Neural crest cell (in vitro differentiated cells): ENCODE measurements around the gene SEC14L1. TPM values are rescaled to one million over a fixed set of nuclear protein-coding genes. Genes with fewer than 3 reads are reported as not detected.

ENCODE experiments used
- DNase-seq: peaks from one replicate; pipeline ENCODE4 v3.0.0; 2021; ENCODE audit warnings: low read depth, mixed read lengths, low spot score
- H3K27ac Mint-ChIP-seq: one replicate; pipeline ENCODE4 v1.8.0; 2021; ENCODE audit warnings: mild to moderate bottlenecking, mixed read lengths; ENCODE audit not compliant: unreplicated experiment
- H3K27me3 Mint-ChIP-seq: 2 replicates; pipeline ENCODE4 v1.8.0; 2021; ENCODE audit warnings: low read depth, mild to moderate bottlenecking, mixed read lengths
- H3K36me3 Mint-ChIP-seq: 2 replicates; pipeline ENCODE4 v1.8.0; 2021; ENCODE audit warnings: low read depth, mild to moderate bottlenecking, mixed read lengths
- H3K4me1 Mint-ChIP-seq: 2 replicates; pipeline ENCODE4 v1.8.0; 2021; ENCODE audit warnings: mixed read lengths
- H3K4me3 Mint-ChIP-seq: one replicate; pipeline ENCODE4 v1.8.0; 2021; ENCODE audit warnings: mild to moderate bottlenecking, mixed read lengths
- H3K9me3 Mint-ChIP-seq: 2 replicates; pipeline ENCODE4 v1.8.0; 2021; ENCODE audit warnings: mixed read lengths
- CTCF ChIP-seq: fragments of 200-600 bp; sonication (generic); conservative IDR thresholded peaks from 2 replicates; pipeline ENCODE4 v1.5.0; 2021; ENCODE audit warnings: antibody characterized with exemption, mild to moderate bottlenecking
- total RNA-seq: library from RNA; stranded (reverse); gene quantifications from 2 replicates; pipeline ENCODE4 v1.2.1, GENCODE V29; 2021

SEC14L1 gene
- total RNA-seq, 1 donor from 2014 or later, result 108 TPM

GRCh38 chr17:77125432-77125901 is 15.3 kb upstream of the SEC14L1 start:
- Mint-ChIP-seq H3K27me3 (no peaks in the 10 kb centered on the region), H3K9me3 (no peaks in the 10 kb centered on the region), H3K4me3 (no peak overlapping the region), H3K27ac (no peak overlapping the region), H3K4me1 (peaks cover 22% of the 10 kb centered on the region), H3K36me3 (no peaks in the 10 kb centered on the region)
- no peak for DNase-seq
- no peak for TF ChIP-seq CTCF

GRCh38 chr17:77126519-77126918 is 14.2 kb upstream of the SEC14L1 start:
- no peak overlapping the region for H3K4me3 Mint-ChIP-seq
- H3K9me3 Mint-ChIP-seq, result no peaks in the 10 kb centered on the region
- H3K36me3 Mint-ChIP-seq, result no peaks in the 10 kb centered on the region
- H3K27ac Mint-ChIP-seq, result no peak overlapping the region
- peaks cover 25% of the 10 kb centered on the region for H3K4me1 Mint-ChIP-seq
- no peaks in the 10 kb centered on the region for H3K27me3 Mint-ChIP-seq
- no peak for TF ChIP-seq CTCF
- DNase-seq, result no peak

- no peaks in the 10 kb centered on the region for H3K36me3 Mint-ChIP-seq
- TF ChIP-seq CTCF, result no peak
- H3K4me1 Mint-ChIP-seq, result peaks cover 21% of the 10 kb centered on the region
- H3K27ac Mint-ChIP-seq, result peak overlapping the region; percentile 81
- no peaks in the 10 kb centered on the region for H3K27me3 Mint-ChIP-seq
- no peaks in the 10 kb centered on the region for H3K9me3 Mint-ChIP-seq
- DNase-seq, result no peak
- no peak overlapping the region for H3K4me3 Mint-ChIP-seq
Observed at GRCh38 chr17:77127735-77128361, 12.9 kb upstream of the SEC14L1 start.

GRCh38 chr17:77128896-77129567 is 11.7 kb upstream of the SEC14L1 start:
- Mint-ChIP-seq H3K4me3 (no peak overlapping the region), H3K27me3 (no peaks in the 10 kb centered on the region)

More at GRCh38 chr17:77128896-77129567, 11.7 kb upstream of the SEC14L1 start:
- TF ChIP-seq CTCF, result no peak
- no peak for DNase-seq
- H3K4me1 Mint-ChIP-seq, result peaks cover 21% of the 10 kb centered on the region
- no peaks in the 10 kb centered on the region for H3K36me3 Mint-ChIP-seq
- peak overlapping the region; percentile 8 for H3K27ac Mint-ChIP-seq
- no peaks in the 10 kb centered on the region for H3K9me3 Mint-ChIP-seq
